ENCODE measurements around the gene DLG5. TPM values are rescaled to one million over a fixed set of nuclear protein-coding genes. Genes with fewer than 3 reads are reported as not detected.

DLG5 gene
- total RNA-seq, 4 donors from 2014 or later: 52.0 to 127 (median 56.3) TPM

DNA sequence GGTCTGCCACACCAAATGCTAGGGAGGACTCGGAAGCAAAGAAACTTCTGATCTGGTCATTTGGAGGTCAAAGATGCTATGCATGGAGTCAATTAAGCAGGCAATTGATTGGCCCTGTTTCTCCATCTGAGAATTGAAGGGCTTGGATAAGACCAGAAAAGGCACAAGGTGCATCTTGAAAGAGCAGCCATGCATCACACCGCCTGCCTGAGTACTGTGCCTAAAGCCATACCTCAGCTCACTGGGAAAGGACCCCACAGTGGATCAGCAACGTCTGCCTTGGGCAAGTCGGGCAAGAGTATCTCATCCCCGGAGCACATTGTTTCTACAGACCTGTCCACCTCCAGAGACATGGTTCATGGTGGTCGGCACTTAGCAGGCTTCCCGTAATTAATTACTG, 42.4 kb downstream of the DLG5 start:
- Histone ChIP-seq H3K36me3 (no peaks in the 10 kb centered on the region), H3K27me3 (no peaks in the 10 kb centered on the region), H3K4me1 (peaks cover 0 to 98% (median 27%) of the 10 kb centered on the region in 3 donors), H3K9me3 (no peaks in the 10 kb centered on the region), H3K27ac (peak overlapping the region in 1 of 4 donors; percentile 20), H3K4me3 (no peak overlapping the region)
- TF ChIP-seq, protein P1, sequence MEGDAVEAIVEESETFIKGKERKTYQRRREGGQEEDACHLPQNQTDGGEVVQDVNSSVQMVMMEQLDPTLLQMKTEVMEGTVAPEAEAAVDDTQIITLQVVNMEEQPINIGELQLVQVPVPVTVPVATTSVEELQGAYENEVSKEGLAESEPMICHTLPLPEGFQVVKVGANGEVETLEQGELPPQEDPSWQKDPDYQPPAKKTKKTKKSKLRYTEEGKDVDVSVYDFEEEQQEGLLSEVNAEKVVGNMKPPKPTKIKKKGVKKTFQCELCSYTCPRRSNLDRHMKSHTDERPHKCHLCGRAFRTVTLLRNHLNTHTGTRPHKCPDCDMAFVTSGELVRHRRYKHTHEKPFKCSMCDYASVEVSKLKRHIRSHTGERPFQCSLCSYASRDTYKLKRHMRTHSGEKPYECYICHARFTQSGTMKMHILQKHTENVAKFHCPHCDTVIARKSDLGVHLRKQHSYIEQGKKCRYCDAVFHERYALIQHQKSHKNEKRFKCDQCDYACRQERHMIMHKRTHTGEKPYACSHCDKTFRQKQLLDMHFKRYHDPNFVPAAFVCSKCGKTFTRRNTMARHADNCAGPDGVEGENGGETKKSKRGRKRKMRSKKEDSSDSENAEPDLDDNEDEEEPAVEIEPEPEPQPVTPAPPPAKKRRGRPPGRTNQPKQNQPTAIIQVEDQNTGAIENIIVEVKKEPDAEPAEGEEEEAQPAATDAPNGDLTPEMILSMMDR (IDR thresholded peaks at IDR 0.05): no peak
- no peak for TF ChIP-seq POLR2AphosphoS5 (IDR thresholded peaks at IDR 0.05)
- no peak for TF ChIP-seq EP300 (IDR thresholded peaks at IDR 0.05)
- TF ChIP-seq POLR2A (IDR thresholded peaks at IDR 0.05): no peak
- 66 to 84% methylated on average over 3 to 4 of the region's 7 CpGs for WGBS, 2 donors (ENCODE audit: low coverage in 1 of 2)
- ATAC-seq: no peak

- H3K27me3 ChIP-seq: no peaks in the 10 kb centered on the region
- no peaks in the 10 kb centered on the region for H3K9me3 ChIP-seq
- TF ChIP-seq POLR2AphosphoS5 (IDR thresholded peaks at IDR 0.05) (peak; percentile 8), POLR2A (IDR thresholded peaks at IDR 0.05) (no peak)
- no peak overlapping the region for H3K4me3 ChIP-seq
- no peaks in the 10 kb centered on the region for H3K36me3 ChIP-seq
- peak overlapping the region in 1 of 4 donors; percentile 32 for H3K27ac ChIP-seq
- 77 to 83% methylated on average over 1 to 4 of the region's 4 CpGs for WGBS, 2 donors (ENCODE audit: low coverage in 1 of 2)
- H3K4me1 ChIP-seq: peaks cover 0 to 98% (median 18%) of the 10 kb centered on the region in 3 donors
- no peak for ATAC-seq
These were observed 44.9 kb downstream of the DLG5 start for GRCh38 chr10:77881636-77882035.

GRCh38 chr10:77881222-77881621, 45.3 kb downstream of the DLG5 start:
- H3K36me3 ChIP-seq: no peaks in the 10 kb centered on the region
- H3K4me1 ChIP-seq: peaks cover 0 to 95% (median 14%) of the 10 kb centered on the region in 3 donors
- H3K4me3 ChIP-seq: no peak overlapping the region
- no peaks in the 10 kb centered on the region for H3K27me3 ChIP-seq
- H3K9me3 ChIP-seq: no peaks in the 10 kb centered on the region
- WGBS, 2 donors (ENCODE audit: low coverage in 1 of 2): 67 to 80% methylated on average over 1 to 2 of the region's 3 CpGs
- peak overlapping the region in 1 of 4 donors; percentile 32 for H3K27ac ChIP-seq
- ATAC-seq: no peak
- TF ChIP-seq POLR2A (IDR thresholded peaks at IDR 0.05): no peak
- no peak for TF ChIP-seq POLR2AphosphoS5 (IDR thresholded peaks at IDR 0.05)
- TF ChIP-seq, protein P1 (IDR thresholded peaks at IDR 0.05): no peak
- no peak for TF ChIP-seq EP300 (IDR thresholded peaks at IDR 0.05)

DNA sequence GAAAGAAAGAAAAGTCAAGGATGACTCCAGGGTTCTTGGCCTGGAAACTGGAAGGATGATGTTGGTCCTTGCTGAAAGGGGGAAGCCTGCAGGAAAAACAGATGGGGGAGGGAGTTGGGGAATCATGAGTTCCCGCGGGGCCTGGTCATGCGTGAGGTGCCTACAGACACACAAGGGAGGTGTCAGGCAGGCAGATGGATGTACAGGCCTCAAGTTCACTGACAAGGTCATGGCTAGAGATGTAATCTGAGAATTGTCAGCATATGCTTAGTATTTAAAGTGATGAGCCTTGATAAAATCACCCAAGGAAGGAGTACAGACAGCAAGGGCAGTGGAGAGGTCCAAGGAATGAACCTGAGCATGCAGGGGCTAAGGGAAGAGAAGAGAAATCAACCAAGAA, 46.8 kb downstream of the DLG5 start:
- no peaks in the 10 kb centered on the region for H3K36me3 ChIP-seq
- no peak overlapping the region for H3K4me3 ChIP-seq
- 76 to 88% methylated on average over 3 of the region's 3 CpGs for WGBS, 2 donors (ENCODE audit: low coverage in 1 of 2)
- peak overlapping the region in 1 of 4 donors; percentile 93 for H3K27ac ChIP-seq
- no peaks in the 10 kb centered on the region for H3K9me3 ChIP-seq
- ATAC-seq: no peak
- H3K27me3 ChIP-seq: no peaks in the 10 kb centered on the region
- no peak for TF ChIP-seq POLR2A (IDR thresholded peaks at IDR 0.05)
- peaks cover 0 to 94% (median 14%) of the 10 kb centered on the region in 3 donors for H3K4me1 ChIP-seq

GRCh38 chr10:77879065-77879464, 47.5 kb downstream of the DLG5 start:
- peaks cover 0 to 94% (median 19%) of the 10 kb centered on the region in 3 donors for H3K4me1 ChIP-seq
- no peaks in the 10 kb centered on the region for H3K9me3 ChIP-seq
- ATAC-seq: no peak
- H3K36me3 ChIP-seq: no peaks in the 10 kb centered on the region
- peak overlapping the region in 1 of 4 donors; percentile 93 for H3K27ac ChIP-seq
- H3K27me3 ChIP-seq: no peaks in the 10 kb centered on the region
- H3K4me3 ChIP-seq: no peak overlapping the region
- TF ChIP-seq EP300 (IDR thresholded peaks at IDR 0.05) (no peak), POLR2A (IDR thresholded peaks at IDR 0.05) (no peak)
- WGBS, 2 donors (ENCODE audit: low coverage in 1 of 2): 88 to 100% methylated on average over 3 to 4 of the region's 4 CpGs

DNA sequence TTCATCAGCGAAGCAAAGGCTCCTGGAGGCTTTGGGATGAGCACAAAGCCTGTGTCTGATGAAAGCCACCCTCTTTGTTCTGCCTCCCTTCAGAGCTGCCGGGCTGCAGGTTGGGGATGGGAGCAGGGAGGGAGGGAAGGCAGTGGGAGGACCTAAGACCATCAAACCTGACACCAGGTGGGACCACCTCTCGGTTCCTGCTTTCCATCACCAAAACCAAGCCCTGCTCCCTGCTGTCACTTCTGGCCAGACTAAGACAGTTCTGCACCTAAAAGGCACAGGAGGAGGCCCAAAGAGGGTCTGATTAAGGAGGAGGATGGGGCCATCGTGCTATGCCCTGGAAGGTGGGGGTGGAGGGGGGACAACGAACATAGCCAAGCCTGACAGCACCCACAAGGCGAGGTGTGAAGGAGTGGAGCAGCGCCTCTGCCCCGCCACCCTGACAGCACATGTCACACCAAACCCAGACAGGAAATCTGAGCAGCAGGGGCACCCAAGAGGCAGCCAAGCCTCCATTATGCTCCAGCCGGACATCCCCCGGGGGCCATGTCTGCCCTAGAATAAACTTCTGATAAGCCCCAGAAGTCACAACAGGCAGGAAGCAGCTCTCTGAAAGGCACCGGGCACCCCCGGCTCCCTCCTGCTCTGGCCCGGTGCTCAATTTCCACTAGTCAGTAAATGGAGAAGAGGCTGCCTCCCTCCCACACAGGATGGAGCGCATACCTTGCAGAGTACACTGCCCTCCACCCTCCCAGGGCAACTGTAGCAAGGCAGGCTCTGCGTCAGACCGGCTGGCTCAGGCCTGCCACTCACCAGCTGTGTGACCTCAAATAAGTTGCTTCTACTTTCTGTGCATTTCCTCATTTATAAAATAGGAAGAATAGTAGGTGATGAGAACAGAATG, 48.9 kb downstream of the DLG5 start:
- no peaks in the 10 kb centered on the region for H3K27me3 ChIP-seq
- peak overlapping the region in 3 of 4 donors; percentile 73 to 93 (median 83) for H3K27ac ChIP-seq
- peak overlapping the region in 1 of 2 donors; percentile 1 for H3K4me3 ChIP-seq
- 29 to 100% methylated on average over 1 to 7 of the region's 16 CpGs for WGBS, 2 donors (ENCODE audit: low coverage in 1 of 2)
- H3K36me3 ChIP-seq: no peaks in the 10 kb centered on the region
- ATAC-seq: peak; percentile 80
- H3K4me1 ChIP-seq: peaks cover 0 to 96% (median 30%) of the 10 kb centered on the region in 3 donors
- no peaks in the 10 kb centered on the region for H3K9me3 ChIP-seq
- TF ChIP-seq EP300 (IDR thresholded peaks at IDR 0.05) (peak; percentile 48), POLR2A (IDR thresholded peaks at IDR 0.05) (no peak)

All from gastroesophageal sphincter (tissue), 4 donors.